Measurements from ENCODE around the gene TMEM220.

DNA sequence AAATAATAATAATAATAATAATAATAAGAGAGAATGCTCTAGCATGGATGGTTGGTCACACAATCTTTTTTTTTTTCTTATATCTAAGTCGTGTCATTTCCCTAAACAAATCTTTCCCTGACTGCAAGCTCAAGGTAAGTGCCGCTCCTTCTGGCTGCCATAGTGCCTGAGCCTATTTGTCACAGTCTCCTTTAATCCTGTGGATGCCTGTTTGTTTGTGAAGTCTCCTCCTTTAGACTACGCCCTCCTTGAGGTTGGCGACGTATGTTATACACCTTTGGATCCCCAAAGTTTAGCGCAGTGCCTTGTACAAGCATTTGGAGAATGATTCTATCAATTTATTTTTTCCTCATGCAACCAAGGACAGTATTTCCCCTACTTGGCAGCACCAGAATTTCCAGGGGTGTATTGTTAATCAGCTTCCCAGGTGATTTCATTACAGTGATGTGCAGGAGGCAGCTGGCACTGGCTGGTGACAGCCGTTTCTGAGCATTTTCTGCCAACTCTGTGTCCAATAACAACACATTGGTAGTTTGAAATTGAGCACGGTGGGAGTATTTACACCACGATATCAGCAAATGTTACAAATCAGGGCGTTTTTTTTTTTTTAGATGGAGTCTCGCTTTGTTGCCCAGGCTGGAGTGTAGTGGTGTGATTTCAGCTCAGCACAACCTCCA lies 47.4 kb upstream of the TMEM220 start:
- TF ChIP-seq, protein P1, sequence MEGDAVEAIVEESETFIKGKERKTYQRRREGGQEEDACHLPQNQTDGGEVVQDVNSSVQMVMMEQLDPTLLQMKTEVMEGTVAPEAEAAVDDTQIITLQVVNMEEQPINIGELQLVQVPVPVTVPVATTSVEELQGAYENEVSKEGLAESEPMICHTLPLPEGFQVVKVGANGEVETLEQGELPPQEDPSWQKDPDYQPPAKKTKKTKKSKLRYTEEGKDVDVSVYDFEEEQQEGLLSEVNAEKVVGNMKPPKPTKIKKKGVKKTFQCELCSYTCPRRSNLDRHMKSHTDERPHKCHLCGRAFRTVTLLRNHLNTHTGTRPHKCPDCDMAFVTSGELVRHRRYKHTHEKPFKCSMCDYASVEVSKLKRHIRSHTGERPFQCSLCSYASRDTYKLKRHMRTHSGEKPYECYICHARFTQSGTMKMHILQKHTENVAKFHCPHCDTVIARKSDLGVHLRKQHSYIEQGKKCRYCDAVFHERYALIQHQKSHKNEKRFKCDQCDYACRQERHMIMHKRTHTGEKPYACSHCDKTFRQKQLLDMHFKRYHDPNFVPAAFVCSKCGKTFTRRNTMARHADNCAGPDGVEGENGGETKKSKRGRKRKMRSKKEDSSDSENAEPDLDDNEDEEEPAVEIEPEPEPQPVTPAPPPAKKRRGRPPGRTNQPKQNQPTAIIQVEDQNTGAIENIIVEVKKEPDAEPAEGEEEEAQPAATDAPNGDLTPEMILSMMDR (IDR thresholded peaks at IDR 0.05): no peak
- TF ChIP-seq EP300 (IDR thresholded peaks at IDR 0.05): no peak
